GM18517 (cell line): ENCODE results near the gene FCHSD2.
"Not testable (repeated sequence)": the region's sequence is repeated elsewhere in the genome, so short reads cannot be mapped to it uniquely, and the experiment has no call there.

Experiments
- ATAC-seq: cut with Tn5 transposase; IDR thresholded peaks from one replicate; pipeline ENCODE4 v1.9.1; 2021; ENCODE audit warnings: mild to moderate bottlenecking, moderate library complexity; ENCODE audit not compliant: unreplicated experiment

Gene FCHSD2

DNA sequence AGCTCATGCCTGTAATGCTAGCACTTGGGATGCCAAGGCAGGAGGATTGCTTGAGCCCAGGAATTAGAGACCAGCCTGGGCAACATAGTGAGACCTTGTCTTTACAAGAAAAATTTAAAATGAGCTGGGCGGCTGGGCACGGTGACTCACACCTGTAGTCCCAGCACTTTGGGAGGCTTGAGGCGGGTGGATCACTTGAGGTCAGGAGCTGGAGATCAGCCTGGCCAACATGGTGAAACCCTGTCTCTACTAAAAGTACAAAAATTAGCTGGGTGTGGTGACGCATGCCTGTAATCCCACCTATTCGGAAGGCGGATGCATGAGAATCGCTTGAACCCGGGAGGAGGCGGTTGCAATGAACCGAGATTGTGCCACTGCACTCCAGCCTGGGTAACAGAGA lies 330.4 kb downstream of the FCHSD2 start:
- ATAC-seq: not testable (repeated sequence)

DNA sequence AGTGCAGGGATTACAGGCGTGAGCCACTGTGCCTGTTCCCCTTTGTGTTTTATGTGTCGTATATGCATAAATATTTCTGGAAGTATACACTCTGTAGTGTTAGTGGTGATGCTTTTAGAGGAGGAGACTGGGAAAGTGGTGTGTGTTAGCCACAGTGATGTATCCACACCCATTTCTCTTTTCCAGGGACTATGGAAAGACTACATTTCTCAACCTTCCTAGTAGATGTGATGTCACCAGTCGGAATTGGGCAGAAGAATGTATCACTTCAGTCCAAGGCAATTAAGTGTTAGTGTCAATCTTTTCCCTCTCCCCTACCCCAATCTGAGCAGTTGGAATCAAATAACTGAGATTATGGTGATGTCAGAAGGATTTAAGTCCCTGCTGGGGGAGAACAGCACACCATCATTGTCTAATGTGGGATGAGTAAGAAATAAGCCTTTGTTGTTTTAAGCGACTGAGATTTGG lies 333.8 kb downstream of the FCHSD2 start:
- no peak for ATAC-seq

DNA sequence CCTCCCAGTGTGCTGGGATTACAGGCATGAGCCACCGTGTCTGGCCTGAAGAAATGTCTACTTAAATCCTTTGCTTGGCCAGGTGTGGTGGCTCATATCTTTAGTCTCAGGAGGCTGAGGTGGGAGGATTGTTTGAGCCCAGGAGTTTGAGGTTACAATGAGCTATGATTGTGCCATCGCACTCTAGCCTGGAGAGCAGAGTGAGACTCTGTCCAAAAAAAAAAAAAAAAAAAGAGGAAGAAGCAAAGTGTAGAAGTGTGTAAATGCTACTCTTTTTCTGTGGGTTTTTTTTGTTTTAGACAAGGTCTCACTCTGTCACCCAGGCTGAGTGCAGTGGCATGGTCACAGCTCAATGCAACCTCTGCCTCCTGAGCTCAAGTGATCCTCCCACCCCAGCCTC lies 334.3 kb downstream of the FCHSD2 start:
- no peak for ATAC-seq

DNA sequence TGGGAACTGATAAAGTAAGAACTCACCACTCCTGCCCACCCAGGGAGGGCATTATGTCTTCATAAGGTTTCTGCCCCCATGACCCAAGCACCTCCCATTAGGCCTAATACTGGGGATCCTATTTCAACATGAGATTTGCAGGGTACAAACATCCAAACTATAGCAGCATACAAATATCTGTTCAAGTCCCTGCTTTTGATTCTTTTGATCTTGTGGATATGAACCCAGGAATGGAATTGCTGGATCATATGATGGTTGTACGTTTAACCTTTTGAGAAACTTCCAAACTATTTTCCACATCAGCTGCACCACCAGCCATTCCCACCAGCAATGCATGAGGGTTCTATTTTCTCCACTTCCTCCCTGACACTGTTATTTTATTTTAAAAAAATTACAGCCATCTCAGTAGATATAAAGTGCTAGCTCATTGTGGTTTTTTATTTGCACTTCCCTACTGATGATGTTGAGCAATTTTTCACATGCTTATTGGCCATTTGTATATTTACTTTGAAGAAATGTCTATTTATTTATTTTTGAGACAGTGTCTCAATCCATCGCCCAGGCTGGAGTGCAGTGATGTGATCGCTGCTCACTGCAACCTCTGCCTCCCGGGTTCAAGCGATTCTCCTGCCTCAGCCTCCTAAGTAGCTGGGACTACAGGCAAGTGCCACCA lies 335.0 kb downstream of the FCHSD2 start:
- ATAC-seq: no peak

DNA sequence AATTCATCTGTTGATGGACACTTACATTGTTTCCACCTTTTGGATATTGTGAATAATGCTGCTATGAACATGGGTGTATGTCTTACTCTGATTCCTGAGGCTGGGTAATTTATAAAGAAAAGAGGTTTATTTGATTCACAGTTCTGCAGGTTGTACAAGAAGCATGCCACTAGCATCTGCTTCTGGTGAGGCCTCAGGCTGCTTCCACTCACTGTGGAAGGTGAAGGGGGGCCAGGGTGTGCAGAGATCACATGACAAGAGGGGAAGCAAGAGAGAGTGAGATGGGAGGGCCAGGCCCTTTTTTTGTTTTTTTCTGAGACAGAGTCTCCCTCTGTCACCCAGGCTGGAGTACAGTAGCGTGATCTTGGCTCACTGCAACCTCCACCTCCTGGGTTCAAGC lies 335.7 kb downstream of the FCHSD2 start:
- not testable (repeated sequence) for ATAC-seq

DNA sequence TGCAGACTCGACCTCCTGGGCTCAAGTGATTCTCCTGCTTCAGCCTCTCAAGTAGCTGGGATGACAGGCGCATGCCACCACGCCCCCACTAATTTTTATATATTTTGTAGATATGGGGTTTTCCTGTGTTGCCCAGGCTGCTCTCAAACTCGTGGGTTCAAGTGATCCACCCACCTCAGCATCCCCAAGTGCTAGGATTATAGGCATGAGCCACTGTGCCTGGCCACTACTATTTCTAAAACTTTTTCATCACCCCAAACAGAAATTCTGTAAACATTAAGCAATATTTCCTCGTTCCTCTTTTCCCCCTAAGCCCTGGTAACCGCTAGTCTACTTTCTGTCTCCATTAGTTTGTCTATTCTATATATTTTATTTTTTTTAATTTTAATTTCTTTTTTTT lies 336.9 kb downstream of the FCHSD2 start:
- no peak for ATAC-seq

DNA sequence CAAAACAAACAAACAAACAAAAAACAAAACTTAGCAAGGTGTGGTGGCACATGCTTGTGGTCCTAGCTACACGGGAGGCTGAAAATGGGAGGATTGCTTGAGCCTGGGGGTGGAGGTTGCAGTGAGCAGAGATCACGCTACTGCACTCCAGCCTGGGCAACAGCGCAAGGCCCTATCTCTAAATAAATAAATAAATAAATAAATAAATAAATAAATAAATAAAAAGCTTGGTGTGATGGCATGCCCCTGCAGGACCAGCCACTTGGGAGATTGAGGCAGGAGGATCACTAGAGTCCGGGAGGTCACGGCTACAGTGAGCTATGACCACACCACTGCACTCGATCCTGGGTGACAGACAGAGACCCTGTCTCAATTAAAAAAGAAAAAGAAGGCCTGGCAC lies 339.3 kb downstream of the FCHSD2 start:
- no peak for ATAC-seq

DNA sequence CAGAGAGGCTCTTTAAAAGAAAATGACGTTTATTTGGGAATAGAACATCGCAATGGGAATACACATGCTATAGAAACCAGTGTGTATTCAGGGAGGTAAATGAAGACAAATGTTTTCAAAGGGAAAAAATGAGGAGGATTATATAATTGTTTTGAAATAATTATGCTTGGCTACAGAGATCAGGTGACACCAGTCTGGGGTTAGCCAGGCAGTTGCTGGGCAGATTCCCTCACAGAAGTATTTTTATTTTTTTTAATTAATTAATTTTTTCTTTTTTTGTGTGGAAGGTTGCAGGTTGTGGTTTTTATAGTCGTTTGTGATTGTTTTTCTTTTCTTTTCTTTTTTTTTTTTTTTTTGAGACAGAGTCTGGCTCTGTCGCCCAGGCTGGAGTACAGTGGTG lies 342.7 kb downstream of the FCHSD2 start:
- no peak for ATAC-seq

DNA sequence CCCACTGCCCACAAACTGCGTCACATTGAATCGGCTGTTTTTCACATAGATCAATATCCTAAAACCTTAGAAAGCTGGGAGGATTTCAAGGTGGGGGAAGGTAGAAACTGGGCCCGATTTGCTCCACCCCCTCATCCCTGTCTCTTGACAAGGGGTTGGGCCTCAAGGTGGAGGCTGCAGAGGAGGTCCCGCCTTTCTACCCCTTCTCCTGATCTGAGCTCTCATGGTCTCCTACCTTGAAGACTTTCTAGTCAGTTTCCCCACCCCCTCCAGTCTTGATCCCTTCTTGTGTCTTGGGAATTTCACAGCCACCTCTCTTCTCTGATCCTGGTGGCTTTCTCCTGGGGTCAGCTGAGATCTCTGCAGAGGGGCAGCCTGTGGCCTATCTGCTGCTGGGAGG lies 343.8 kb downstream of the FCHSD2 start:
- ATAC-seq: no peak

DNA sequence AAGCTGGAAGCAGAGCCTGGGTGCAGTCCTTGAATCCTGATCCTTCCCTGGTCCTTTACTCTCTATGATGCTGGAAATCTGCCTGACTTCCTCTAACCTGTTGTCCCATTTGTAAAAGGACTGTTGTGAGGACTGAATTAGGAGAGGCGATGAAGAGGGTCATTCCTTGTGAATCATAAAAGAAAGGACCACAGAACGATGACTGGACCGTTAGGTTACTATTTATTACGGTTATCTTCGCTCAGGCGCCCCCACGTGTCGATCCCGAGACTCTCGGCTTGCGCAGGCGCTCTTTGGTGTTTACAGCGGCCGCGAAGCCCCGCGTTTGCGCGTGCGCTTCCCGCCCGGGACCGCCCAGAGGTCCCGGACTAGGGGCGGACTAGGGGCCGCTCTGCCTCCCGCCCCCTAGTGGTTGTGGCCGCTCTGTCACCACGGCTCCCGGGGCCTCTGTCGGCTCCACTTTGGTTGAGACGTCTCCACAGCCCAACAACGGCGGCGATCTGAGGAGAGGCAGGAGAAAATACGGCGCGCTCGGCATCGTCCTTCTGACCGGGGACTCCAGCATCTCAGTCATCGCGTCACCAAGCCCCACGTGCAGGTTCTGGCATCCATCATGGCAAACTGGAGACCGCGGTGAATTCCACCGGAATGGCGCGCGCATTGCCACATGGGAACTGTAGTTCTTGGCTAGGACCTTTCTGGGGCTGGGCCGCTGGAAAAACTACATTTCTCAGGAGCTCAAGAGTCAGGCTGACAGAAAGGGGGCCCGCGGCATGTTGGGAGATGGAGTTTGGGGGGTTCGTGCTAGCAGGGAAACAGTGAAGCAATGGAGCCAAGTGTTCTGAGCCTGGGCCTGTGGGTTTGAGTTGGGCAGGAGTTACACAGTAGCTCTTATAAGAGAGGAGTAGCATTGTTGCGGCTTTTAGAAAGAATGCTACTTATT lies 348.4 kb downstream of the FCHSD2 start, which contains the start of gene STARD10:
Gene STARD10 (minus strand): TSS at position 623 of the 943 bp plus-strand sequence. CDS start 12,866 bp downstream, outside the sequence.
- ATAC-seq: peak; percentile 70

DNA sequence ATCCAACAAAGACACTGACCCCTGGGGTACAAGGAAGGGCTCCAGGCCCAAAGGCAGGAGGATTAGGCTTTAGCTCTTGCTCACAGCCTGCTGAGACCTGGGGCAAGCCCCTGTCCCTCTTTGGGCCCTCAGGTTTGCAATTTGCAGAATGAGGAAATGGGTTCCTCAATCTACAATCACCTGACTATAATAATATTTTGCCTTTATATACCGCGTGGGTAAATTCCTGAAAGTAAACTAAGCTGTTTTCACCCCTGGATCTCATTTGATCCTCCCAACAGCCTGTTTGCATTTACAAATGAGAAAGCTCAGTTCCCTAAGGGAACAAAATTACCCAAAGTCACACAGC lies 349.1 kb downstream of the FCHSD2 start:
- no peak for ATAC-seq

DNA sequence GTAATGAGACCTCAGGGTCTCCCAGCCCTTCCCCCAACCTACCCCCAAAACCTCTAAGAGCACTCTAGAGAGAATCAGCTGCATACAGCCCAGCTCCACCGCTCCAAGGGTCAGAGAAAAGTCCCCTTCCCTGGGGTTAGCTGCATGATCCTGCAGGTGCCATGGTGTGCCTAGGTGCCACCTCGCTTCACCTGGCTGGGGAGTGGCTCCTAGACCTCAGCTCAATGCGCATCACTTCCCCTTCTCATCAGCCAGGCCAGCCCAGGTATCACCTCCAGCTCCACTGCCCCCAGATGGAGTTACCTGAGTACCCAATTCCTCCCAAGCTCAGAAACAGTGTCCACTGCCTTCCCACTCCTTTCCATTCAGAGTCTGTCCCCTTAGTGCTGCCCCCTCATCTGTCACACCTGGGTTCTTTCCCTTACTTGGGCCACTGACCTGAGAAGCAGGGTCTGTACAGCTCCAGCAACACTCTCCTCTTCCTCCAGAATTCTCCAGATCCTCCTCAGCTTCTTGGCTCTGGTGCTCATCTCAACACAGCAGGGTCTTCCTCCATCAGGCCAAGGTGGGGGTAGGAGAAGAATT lies 349.6 kb downstream of the FCHSD2 start:
- no peak for ATAC-seq

DNA sequence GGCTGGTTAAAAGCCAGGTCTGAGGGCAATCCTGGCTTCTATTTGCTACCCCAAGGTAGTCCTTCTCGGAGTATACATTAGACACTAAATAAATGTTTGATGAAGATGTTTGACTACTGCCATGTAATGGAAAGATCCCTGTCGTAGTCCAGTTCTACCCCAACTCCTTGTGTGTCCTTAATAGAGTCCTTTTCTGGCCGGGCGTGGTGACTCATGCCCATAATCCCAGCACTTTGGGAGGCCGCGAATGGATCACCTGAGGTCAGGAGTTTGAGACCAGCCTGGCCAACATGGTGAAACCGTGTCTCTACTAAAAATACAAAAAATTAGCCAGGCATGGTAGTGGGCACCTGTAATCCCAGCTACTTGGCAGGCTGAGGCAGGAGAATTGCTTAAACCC lies 350.9 kb downstream of the FCHSD2 start:
- not testable (repeated sequence) for ATAC-seq

DNA sequence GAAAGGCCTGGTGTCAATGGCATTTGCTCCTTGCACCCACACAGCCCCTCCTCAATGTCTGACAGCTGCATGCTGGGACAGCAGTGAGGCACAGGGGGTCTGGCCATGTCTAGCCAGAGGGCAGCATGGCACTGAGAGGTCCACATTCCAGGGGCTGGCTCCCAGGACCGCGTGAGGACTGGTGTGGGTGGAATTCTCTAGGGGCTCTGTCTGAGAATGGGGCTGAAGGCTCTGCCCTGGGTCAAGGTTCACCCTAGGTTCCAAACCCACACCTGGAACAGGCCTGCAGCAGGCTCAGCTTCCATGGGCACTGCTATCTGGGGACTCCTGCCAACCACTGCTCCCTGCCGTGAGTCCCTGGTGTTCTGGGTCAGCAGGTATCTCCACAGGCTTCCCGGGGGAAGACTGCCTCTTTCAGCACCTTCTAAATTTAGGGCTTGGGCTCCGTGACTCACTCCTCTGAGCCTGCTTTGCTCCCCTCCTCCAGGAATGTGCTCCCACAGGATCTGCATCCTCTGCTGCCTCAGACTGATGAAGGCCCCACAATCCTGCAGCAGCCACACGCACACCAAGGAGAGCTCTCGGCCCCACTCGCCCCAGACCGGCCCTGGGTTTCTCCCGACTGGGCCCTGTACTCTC lies 352.5 kb downstream of the FCHSD2 start:
- ATAC-seq: no peak

DNA sequence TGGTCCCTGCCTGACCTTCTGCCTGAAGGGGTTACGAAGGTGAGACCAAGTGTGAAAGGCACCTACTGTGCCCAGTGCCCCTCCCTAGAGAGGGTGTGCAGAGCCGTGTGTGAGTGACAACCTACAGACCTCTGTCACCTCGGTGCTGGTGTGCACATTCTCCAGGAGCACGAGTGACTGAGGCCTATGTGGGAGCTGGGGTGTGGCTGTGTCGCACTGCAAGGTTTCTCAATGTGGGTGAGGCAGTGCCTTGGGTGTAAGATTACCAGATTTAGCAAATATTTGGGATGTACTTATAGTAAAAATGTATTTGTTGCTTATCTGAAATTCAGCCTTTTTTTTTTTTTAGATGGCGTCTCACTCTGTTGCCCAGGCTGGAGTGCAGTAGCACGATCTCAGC lies 353.9 kb downstream of the FCHSD2 start:
- ATAC-seq: no peak

DNA sequence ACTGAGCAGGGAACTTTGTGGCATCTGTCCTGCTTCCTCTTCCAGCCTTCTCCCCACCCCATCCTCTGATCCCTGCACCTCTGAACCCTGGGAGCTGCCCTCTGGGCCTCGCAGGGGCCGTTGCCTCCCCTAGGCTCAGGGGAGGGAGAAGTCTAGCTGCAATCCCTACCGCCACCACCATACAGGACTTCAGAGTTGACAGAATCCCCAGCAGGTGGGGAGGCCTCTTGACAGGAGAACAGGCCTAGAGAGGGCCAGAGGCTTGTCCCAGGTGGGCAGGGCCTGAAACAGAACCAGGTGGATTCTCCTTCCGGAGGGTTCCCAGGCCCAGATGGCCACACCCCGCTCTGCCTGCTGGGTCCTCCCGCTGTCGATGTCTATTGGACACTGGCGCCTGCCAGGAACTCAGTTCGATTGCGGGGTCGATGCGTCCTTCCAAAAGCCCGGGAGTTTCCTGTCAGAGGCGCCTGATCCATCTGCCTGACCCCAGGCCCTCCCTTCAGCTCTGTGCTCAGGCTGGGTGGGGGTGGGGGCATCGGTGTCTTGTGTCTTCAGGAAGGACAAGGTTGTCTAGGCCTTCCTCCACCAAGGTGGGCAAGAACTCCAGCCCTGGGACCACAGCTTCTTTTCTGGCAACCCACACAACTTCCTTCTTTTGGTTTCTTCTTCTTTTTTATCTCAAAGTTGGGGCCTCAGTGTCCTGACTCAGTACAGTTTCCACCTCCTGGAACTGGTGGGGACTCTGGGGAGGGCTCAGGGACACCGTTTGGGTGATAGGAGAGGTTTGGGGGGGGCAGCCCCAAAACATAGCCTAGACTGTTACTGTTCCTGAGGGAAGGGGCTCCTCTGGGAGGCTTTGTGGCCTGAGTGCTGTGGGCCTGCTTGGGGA lies 354.7 kb downstream of the FCHSD2 start:
- no peak for ATAC-seq
